CD14-positive monocyte (primary cell): ENCODE measurements around the gene CLPX. TPM values are rescaled to one million over a fixed set of nuclear protein-coding genes. Genes with fewer than 3 reads are reported as not detected.

ENCODE experiments used
- DNase-seq, 3 donors: peaks; one replicate each; pipeline ENCODE4 v3.0.0-alpha.2; 2011 to 2022
- H2AFZ ChIP-seq: 2 replicates; pipeline ENCODE4 v1.6.0; 2012; ENCODE audit warnings: mild to moderate bottlenecking, low read depth, low read length, inconsistent platforms; ENCODE audit not compliant: insufficient read depth, poor library complexity, severe bottlenecking
- H3K27ac ChIP-seq, 2 donors: 1 replicate in 1 of 2; 2 replicates in 1 of 2; pipeline ENCODE4 v1.5.1; 2012 to 2013; ENCODE audit warnings: low read length in 2 of 2, control low read depth in 1 of 2, inconsistent platforms in 1 of 2, low read depth in 1 of 2, mild to moderate bottlenecking in 1 of 2
- H3K27me3 ChIP-seq, 2 donors: one replicate each; pipeline versions ENCODE4 v1.6.0 to v1.6.1; 2011 to 2013; ENCODE audit warnings: low read length in 2 of 2; ENCODE audit not compliant: control insufficient read depth in 2 of 2, insufficient read depth in 2 of 2
- H3K36me3 ChIP-seq, 2 donors: replicated peaks in 1 of 2; 1 replicate in 1 of 2; 2 replicates in 1 of 2; pipeline versions ENCODE4 v1.5.1 to v1.6.1; 2012 to 2013; ENCODE audit warnings: low read length in 2 of 2, control low read depth in 1 of 2, inconsistent platforms in 1 of 2, mild to moderate bottlenecking in 1 of 2; ENCODE audit not compliant: insufficient read depth in 2 of 2, control insufficient read depth in 1 of 2
- H3K4me1 ChIP-seq, 2 donors: 1 replicate in 1 of 2; 2 replicates in 1 of 2; pipeline versions ENCODE4 v1.5.1 to v1.6.1; 2012 to 2013; ENCODE audit warnings: low read length in 2 of 2, control low read depth in 1 of 2, inconsistent platforms in 1 of 2, mild to moderate bottlenecking in 1 of 2, moderate library complexity in 1 of 2; ENCODE audit not compliant: insufficient read depth in 2 of 2, control insufficient read depth in 1 of 2
- H3K4me2 ChIP-seq: replicated peaks from 2 replicates; pipeline ENCODE3; 2012; ENCODE audit warnings: low read length, moderate library complexity, mild to moderate bottlenecking; ENCODE audit not compliant: poor library complexity, severe bottlenecking; ENCODE audit errors: extremely low read depth
- H3K4me3 ChIP-seq, 3 experiments: fragments of 200-600 bp in 1 of 3; sonication (generic) in 1 of 3; replicated peaks in 1 of 3; 1 replicate in 2 of 3; 2 replicates in 1 of 3; pipeline ENCODE4 v1.5.1; 2011 to 2013; ENCODE audit warnings: low read length in 3 of 3, mild to moderate bottlenecking in 3 of 3, control low read depth in 2 of 3, low read depth in 2 of 3, inconsistent platforms in 1 of 3, moderate library complexity in 1 of 3
- H3K79me2 ChIP-seq: 2 replicates; pipeline ENCODE4 v1.6.0; 2012; ENCODE audit warnings: mild to moderate bottlenecking, control low read depth, inconsistent platforms, low read length, moderate library complexity; ENCODE audit not compliant: insufficient read depth
- H3K9ac ChIP-seq: 2 replicates; pipeline ENCODE4 v1.6.0; 2017; ENCODE audit warnings: low read length, mild to moderate bottlenecking; ENCODE audit not compliant: insufficient read depth, poor library complexity, severe bottlenecking
- H3K9me3 ChIP-seq, 2 donors: replicated peaks in 1 of 2; 1 replicate in 1 of 2; 2 replicates in 1 of 2; pipeline versions ENCODE4 v1.5.1 to v1.6.1; 2012 to 2013; ENCODE audit warnings: low read length in 2 of 2, control low read depth in 1 of 2; ENCODE audit not compliant: control insufficient read depth in 1 of 2, insufficient read depth in 1 of 2
- H4K20me1 ChIP-seq: 2 replicates; pipeline ENCODE4 v1.6.0; 2012; ENCODE audit warnings: mild to moderate bottlenecking, low read length, control low read depth, moderate library complexity; ENCODE audit not compliant: insufficient read depth
- H3K27ac Mint-ChIP-seq, 7 donors: one replicate each; pipeline ENCODE4 v1.8.0; 2020; ENCODE audit warnings: mild to moderate bottlenecking in 7 of 7, mixed read lengths in 7 of 7, moderate library complexity in 6 of 7, inconsistent platforms in 2 of 7
- H3K27me3 Mint-ChIP-seq, 3 donors: one replicate each; pipeline ENCODE4 v1.8.0; 2021 to 2022; ENCODE audit warnings: low read depth in 3 of 3, mild to moderate bottlenecking in 3 of 3, mixed read lengths in 3 of 3, moderate library complexity in 3 of 3, inconsistent platforms in 1 of 3
- H3K36me3 Mint-ChIP-seq, 2 donors: one replicate each; pipeline ENCODE4 v1.8.0; 2020; ENCODE audit warnings: mixed read lengths in 2 of 2, inconsistent platforms in 1 of 2, mild to moderate bottlenecking in 1 of 2
- H3K4me1 Mint-ChIP-seq: one replicate; pipeline ENCODE4 v1.8.0; 2020; ENCODE audit warnings: mild to moderate bottlenecking, mixed read lengths
- H3K4me3 Mint-ChIP-seq, 2 donors: one replicate each; pipeline ENCODE4 v1.8.0; 2020; ENCODE audit warnings: mild to moderate bottlenecking in 2 of 2, mixed read lengths in 2 of 2, moderate library complexity in 1 of 2
- H3K9me3 Mint-ChIP-seq, 7 donors: one replicate each; pipeline ENCODE4 v1.8.0; 2020 to 2022; ENCODE audit warnings: mixed read lengths in 7 of 7, mild to moderate bottlenecking in 6 of 7, moderate library complexity in 6 of 7, inconsistent platforms in 2 of 7
- CTCF ChIP-seq: fragments of 200-600 bp; IDR thresholded peaks from one replicate; pipeline ENCODE4 v1.8.0; 2022; ENCODE audit warnings: antibody characterized with exemption, mild to moderate bottlenecking
- WGBS: methylation state at CpG from one replicate; pipeline ENCODE4 v1.1.5; 2013; ENCODE audit warnings: missing lambda C conversion rate; ENCODE audit not compliant: insufficient coverage; 5-methylcytosine and 5-hydroxymethylcytosine counted together
- intact Hi-C, 2 donors: fragments of 100-400 bp; cut with micrococcal nuclease; formaldehyde crosslinking; loops; one replicate each; pipeline versions ENCODE4 v1.15.0 to v1.15.1; 2023
- polyA plus RNA-seq, 3 donors: library from polyadenylated mRNA; depleted of rRNA in 1 of 3; unstranded in 2 of 3; stranded (reverse) in 1 of 3; fragments of 300-500 nt in 2 of 3; fragments of >200 nt in 1 of 3; fragmentation: Illumina TruSeq in 2 of 3; gene quantifications; 1 replicate in 2 of 3; 2 replicates in 1 of 3; pipeline ENCODE4 v1.2.3, GENCODE V29; 2012 to 2021

The CLPX gene
- polyA plus RNA-seq, 3 donors, result 15.2 to 24.9 (median 20.0) TPM

GRCh38 chr15:65213241-65213640 is 28.1 kb upstream of the CLPX start:
- Histone ChIP-seq H3K9ac (no peak overlapping the region), H3K27me3 (no peaks in the 10 kb centered on the region), H2AFZ (no peak overlapping the region), H3K36me3 (no peaks in the 10 kb centered on the region), H3K9me3 (no peaks in the 10 kb centered on the region), H3K79me2 (no peaks in the 10 kb centered on the region), H4K20me1 (no peaks in the 10 kb centered on the region), H3K4me1 (no peaks in the 10 kb centered on the region), H3K4me3 (no peak overlapping the region), H3K27ac (no peak overlapping the region), H3K4me2 (no peak overlapping the region)
- TF ChIP-seq CTCF, result no peak
- Mint-ChIP-seq H3K36me3 (no peaks in the 10 kb centered on the region), H3K9me3 (peaks cover 0 to 3% (median 0%) of the 10 kb centered on the region in 7 donors), H3K4me3 (no peak overlapping the region), H3K4me1 (no peaks in the 10 kb centered on the region), H3K27me3 (peaks cover 0 to 4% (median 0%) of the 10 kb centered on the region in 3 donors), H3K27ac (no peak overlapping the region)
- intact Hi-C loops, result no loop called here
- DNase-seq, result no peak
- WGBS, result 100% methylated on average over 2 of the region's 2 CpGs

- Histone ChIP-seq H3K9ac (peak overlapping the region; percentile 1), H3K4me3 (no peak overlapping the region), H3K36me3 (no peaks in the 10 kb centered on the region), H3K4me1 (no peaks in the 10 kb centered on the region), H3K79me2 (no peaks in the 10 kb centered on the region), H3K27me3 (no peaks in the 10 kb centered on the region), H4K20me1 (no peaks in the 10 kb centered on the region), H3K9me3 (no peaks in the 10 kb centered on the region), H3K27ac (no peak overlapping the region), H3K4me2 (no peak overlapping the region), H2AFZ (no peak overlapping the region)
- H3K27ac Mint-ChIP-seq, result no peak overlapping the region
- intact Hi-C loops, result no loop called here
- peak; percentile 39 for TF ChIP-seq CTCF
- H3K27me3 Mint-ChIP-seq, result peaks cover 0 to 5% (median 0%) of the 10 kb centered on the region in 3 donors
- peaks cover 0 to 3% (median 0%) of the 10 kb centered on the region in 7 donors for H3K9me3 Mint-ChIP-seq
- H3K36me3 Mint-ChIP-seq, result no peaks in the 10 kb centered on the region
- DNase-seq, result no peak
- no peak overlapping the region for H3K4me3 Mint-ChIP-seq
- no peaks in the 10 kb centered on the region for H3K4me1 Mint-ChIP-seq
- 79% methylated on average over 5 of the region's 5 CpGs for WGBS
Measured at GRCh38 chr15:65212097-65212496, 27.0 kb upstream of the CLPX start.
